Tibial nerve (tissue), 3 donors: ENCODE results near the gene RPS6KA2.

ENCODE experiments used
- POLR2A ChIP-seq, 2 donors: fragments of 450-650 bp; IDR thresholded peaks; one replicate each; pipeline ENCODE4 v1.6.1; 2017; ENCODE audit warnings: antibody characterized with exemption in 2 of 2, mild to moderate bottlenecking in 2 of 2, moderate library complexity in 2 of 2
- TF ChIP-seq, protein P1 (sequence below), 5 experiments: fragments of 200-600 bp in 3 of 5; fragments of 450-650 bp in 2 of 5; sonication (generic) in 3 of 5; IDR thresholded peaks; one replicate each; pipeline ENCODE4 v1.5.1; 2016 to 2019; ENCODE audit warnings: antibody characterized with exemption in 5 of 5, mild to moderate bottlenecking in 3 of 5, moderate library complexity in 2 of 5

GRCh38 chr6:166496460-166496859, 130.6 kb downstream of the RPS6KA2 start:
- TF ChIP-seq, protein P1, sequence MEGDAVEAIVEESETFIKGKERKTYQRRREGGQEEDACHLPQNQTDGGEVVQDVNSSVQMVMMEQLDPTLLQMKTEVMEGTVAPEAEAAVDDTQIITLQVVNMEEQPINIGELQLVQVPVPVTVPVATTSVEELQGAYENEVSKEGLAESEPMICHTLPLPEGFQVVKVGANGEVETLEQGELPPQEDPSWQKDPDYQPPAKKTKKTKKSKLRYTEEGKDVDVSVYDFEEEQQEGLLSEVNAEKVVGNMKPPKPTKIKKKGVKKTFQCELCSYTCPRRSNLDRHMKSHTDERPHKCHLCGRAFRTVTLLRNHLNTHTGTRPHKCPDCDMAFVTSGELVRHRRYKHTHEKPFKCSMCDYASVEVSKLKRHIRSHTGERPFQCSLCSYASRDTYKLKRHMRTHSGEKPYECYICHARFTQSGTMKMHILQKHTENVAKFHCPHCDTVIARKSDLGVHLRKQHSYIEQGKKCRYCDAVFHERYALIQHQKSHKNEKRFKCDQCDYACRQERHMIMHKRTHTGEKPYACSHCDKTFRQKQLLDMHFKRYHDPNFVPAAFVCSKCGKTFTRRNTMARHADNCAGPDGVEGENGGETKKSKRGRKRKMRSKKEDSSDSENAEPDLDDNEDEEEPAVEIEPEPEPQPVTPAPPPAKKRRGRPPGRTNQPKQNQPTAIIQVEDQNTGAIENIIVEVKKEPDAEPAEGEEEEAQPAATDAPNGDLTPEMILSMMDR (IDR thresholded peaks at IDR 0.05) = no peak
- no peak for TF ChIP-seq POLR2A (IDR thresholded peaks at IDR 0.05)
